Measurements from ENCODE around the gene CLDN14. TPM values are rescaled to one million over a fixed set of nuclear protein-coding genes. Genes with fewer than 3 reads are reported as not detected.
A peak's percentile ranks its signal among the peaks of the same experiment; 100 is the strongest.

CLDN14 gene
- total RNA-seq, 1 donor from 2014 or later: not detected

DNA sequence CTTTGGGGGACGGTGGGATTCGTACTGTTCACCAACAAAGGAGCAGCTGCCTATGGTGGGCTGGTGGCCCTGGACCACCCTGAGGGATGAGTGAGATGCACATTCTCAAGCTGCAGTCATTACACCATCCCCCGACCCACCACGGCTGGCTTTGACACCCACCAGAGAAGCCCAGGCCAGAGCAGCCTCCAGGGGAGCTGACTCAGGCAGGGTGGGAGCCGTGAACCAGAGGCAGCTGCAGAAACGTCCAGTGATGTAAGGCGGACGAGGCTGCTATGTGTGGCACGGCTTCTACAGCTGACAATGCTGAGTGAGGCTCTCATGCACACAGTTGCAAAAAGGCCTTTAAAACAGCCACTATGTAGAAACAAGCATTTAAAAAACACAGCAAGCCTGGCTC lies 54.6 kb downstream of the CLDN14 start:
- Histone ChIP-seq H3F3A (ENCODE audit: low read depth) (peaks cover 11% of the 10 kb centered on the region), H3K27ac (no peak overlapping the region), H3K4me2 (no peak overlapping the region), H3K9me3 (ENCODE audit: low read depth) (no peaks in the 10 kb centered on the region), H2AFZ (replicated peaks) (no peak overlapping the region), H3K27me3 (no peaks in the 10 kb centered on the region), H3K9ac (no peak overlapping the region), H3K4me1 (peaks cover 5% of the 10 kb centered on the region), H3K79me2 (ENCODE audit: low read depth) (no peaks in the 10 kb centered on the region), H3K4me3 (no peak overlapping the region), H4K20me1 (ENCODE audit: low read depth) (no peaks in the 10 kb centered on the region), H3K36me3 (no peaks in the 10 kb centered on the region)
- Mint-ChIP-seq H3K4me3 (no peak overlapping the region), H3K9me3 (no peaks in the 10 kb centered on the region), H3K36me3 (peaks cover 4% of the 10 kb centered on the region), H3K4me1 (peaks cover 22% of the 10 kb centered on the region), H3K27ac (peak overlapping the region; percentile 83), H3K27me3 (ENCODE audit: insufficient read depth, low read depth) (no peaks in the 10 kb centered on the region)
- TF ChIP-seq EZH2phosphoT487 (IDR thresholded peaks at IDR 0.05) (no peak), EZH2 (IDR thresholded peaks at IDR 0.05) (no peak), CTCF (IDR thresholded peaks at IDR 0.05) (no peak)
- DNase-seq (ENCODE audit: low spot score): no peak

- Histone ChIP-seq H4K20me1 (ENCODE audit: low read depth) (no peaks in the 10 kb centered on the region), H3K4me1 (peaks cover 5% of the 10 kb centered on the region), H2AFZ (replicated peaks) (no peak overlapping the region), H3K9ac (no peak overlapping the region), H3K4me2 (no peak overlapping the region), H3F3A (ENCODE audit: low read depth) (peaks cover 10% of the 10 kb centered on the region), H3K9me3 (ENCODE audit: low read depth) (no peaks in the 10 kb centered on the region), H3K27ac (no peak overlapping the region), H3K4me3 (no peak overlapping the region), H3K27me3 (no peaks in the 10 kb centered on the region), H3K79me2 (ENCODE audit: low read depth) (no peaks in the 10 kb centered on the region), H3K36me3 (no peaks in the 10 kb centered on the region)
- no peak for DNase-seq (ENCODE audit: low spot score)
- Mint-ChIP-seq H3K4me1 (peaks cover 16% of the 10 kb centered on the region), H3K9me3 (no peaks in the 10 kb centered on the region), H3K4me3 (no peak overlapping the region), H3K27ac (no peak overlapping the region), H3K36me3 (peaks cover 4% of the 10 kb centered on the region), H3K27me3 (ENCODE audit: insufficient read depth, low read depth) (no peaks in the 10 kb centered on the region)
- TF ChIP-seq EZH2phosphoT487 (IDR thresholded peaks at IDR 0.05): no peak
- TF ChIP-seq EZH2 (IDR thresholded peaks at IDR 0.05): no peak
- no peak for TF ChIP-seq CTCF (IDR thresholded peaks at IDR 0.05)
Measured at GRCh38 chr21:36424592-36424991, 55.3 kb downstream of the CLDN14 start.

GRCh38 chr21:36423771-36424433 lies 56.0 kb downstream of the CLDN14 start:
- Mint-ChIP-seq H3K27ac (no peak overlapping the region), H3K4me3 (no peak overlapping the region), H3K4me1 (peaks cover 11% of the 10 kb centered on the region), H3K9me3 (no peaks in the 10 kb centered on the region), H3K36me3 (peaks cover 5% of the 10 kb centered on the region), H3K27me3 (ENCODE audit: insufficient read depth, low read depth) (no peaks in the 10 kb centered on the region)
- no peak for TF ChIP-seq EZH2 (IDR thresholded peaks at IDR 0.05)
- no peak for TF ChIP-seq CTCF (IDR thresholded peaks at IDR 0.05)
- no peak for TF ChIP-seq EZH2phosphoT487 (IDR thresholded peaks at IDR 0.05)
- no peaks in the 10 kb centered on the region for H3K36me3 ChIP-seq
- no peak for DNase-seq (ENCODE audit: low spot score)
- H3K4me1 ChIP-seq: peaks cover 5% of the 10 kb centered on the region
- H3F3A ChIP-seq (ENCODE audit: low read depth): peaks cover 12% of the 10 kb centered on the region
- H3K27ac ChIP-seq: no peak overlapping the region
- no peak overlapping the region for H2AFZ ChIP-seq (replicated peaks)
- no peak overlapping the region for H3K4me2 ChIP-seq
- H3K4me3 ChIP-seq: no peak overlapping the region
- no peaks in the 10 kb centered on the region for H3K9me3 ChIP-seq (ENCODE audit: low read depth)
- no peak overlapping the region for H3K9ac ChIP-seq
- no peaks in the 10 kb centered on the region for H4K20me1 ChIP-seq (ENCODE audit: low read depth)
- H3K79me2 ChIP-seq (ENCODE audit: low read depth): no peaks in the 10 kb centered on the region
- no peaks in the 10 kb centered on the region for H3K27me3 ChIP-seq

Measured in neural progenitor cell (in vitro differentiated cells).